NT2/D1 (cell line): ENCODE data around the gene NF1.

Source experiments
- SUZ12 ChIP-seq: IDR thresholded peaks from 2 replicates; pipeline ENCODE4 v1.6.1; 2011; ENCODE audit not compliant: insufficient read length, insufficient read depth; ENCODE audit errors: extremely low read depth
- YY1 ChIP-seq: IDR thresholded peaks from 2 replicates; pipeline ENCODE4 v1.6.1; 2011; ENCODE audit not compliant: insufficient read length, insufficient read depth
- ZNF274 ChIP-seq: IDR thresholded peaks from 2 replicates; pipeline ENCODE4 v1.6.1; 2011; ENCODE audit warnings: mild to moderate bottlenecking, low read depth, low read length

DNA sequence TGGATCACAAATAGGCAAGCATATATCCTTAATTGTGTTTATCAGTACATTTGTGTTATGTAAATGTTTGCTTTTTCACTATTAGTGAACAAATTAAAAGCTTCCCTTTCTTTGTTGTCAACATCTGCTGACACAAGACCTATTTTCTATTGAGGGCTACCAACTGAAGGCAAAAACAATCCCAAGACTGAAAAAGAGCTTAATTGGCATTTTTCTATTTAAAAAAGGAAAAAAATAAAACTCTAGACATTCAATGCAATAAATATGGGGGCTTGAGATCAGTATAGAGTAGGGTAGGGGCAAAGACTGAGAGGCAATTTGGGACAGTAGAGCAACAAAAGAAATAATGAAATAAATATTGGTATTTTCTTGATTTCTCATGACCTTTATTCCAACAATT, 178.0 kb downstream of the NF1 start:
- TF ChIP-seq SUZ12, result no peak
- TF ChIP-seq ZNF274, result no peak
- no peak for TF ChIP-seq YY1
